SU-DHL-6 (cell line): ENCODE results near the gene GRM6.

Source experiments
- H2AFZ ChIP-seq: fragments of 200-600 bp; sonication (generic); 2 replicates; pipeline ENCODE4 v1.6.1; 2014; ENCODE audit warnings: low read depth, mild to moderate bottlenecking, moderate library complexity, mixed read lengths, antibody characterized with exemption, low read length; ENCODE audit not compliant: severe bottlenecking
- H3F3A ChIP-seq: fragments of 200-600 bp; shearing (Covaris generic); 2 replicates; pipeline ENCODE4 v1.6.0; 2016; ENCODE audit warnings: antibody characterized with exemption, mild to moderate bottlenecking; ENCODE audit not compliant: insufficient read depth
- H3K27ac ChIP-seq: fragments of 200-600 bp; sonication (generic); 2 replicates; pipeline ENCODE4 v1.5.1; 2016; ENCODE audit warnings: low read depth, mild to moderate bottlenecking, low read length, moderate library complexity, mixed read lengths
- H3K27me3 ChIP-seq: fragments of 200-600 bp; sonication (generic), shearing (Covaris generic); 2 replicates; pipeline ENCODE4 v1.6.0; 2014; ENCODE audit warnings: mild to moderate bottlenecking, low read length
- H3K36me3 ChIP-seq: fragments of 200-600 bp; sonication (generic); 2 replicates; pipeline ENCODE4 v1.6.1; 2014; ENCODE audit warnings: mild to moderate bottlenecking, low read length, mixed read lengths
- H3K4me2 ChIP-seq: fragments of 300-600, 200-600 bp; shearing (Covaris generic), sonication (generic); 2 replicates; pipeline ENCODE4 v1.6.0; 2014; ENCODE audit warnings: low read length, low read depth, mild to moderate bottlenecking; ENCODE audit not compliant: poor library complexity, severe bottlenecking
- H3K4me3 ChIP-seq: fragments of 200-600 bp; sonication (generic); 2 replicates; pipeline ENCODE4 v1.5.1; 2014; ENCODE audit warnings: antibody characterized with exemption, low read length, mild to moderate bottlenecking, mixed read lengths; ENCODE audit not compliant: insufficient read depth, poor library complexity, severe bottlenecking
- H3K79me2 ChIP-seq: fragments of 200-600 bp; sonication (generic); 2 replicates; pipeline ENCODE4 v1.6.1; 2014; ENCODE audit warnings: mild to moderate bottlenecking, low read length, moderate library complexity; ENCODE audit not compliant: insufficient read depth
- H3K9ac ChIP-seq: fragments of 200-600 bp; sonication (generic); 2 replicates; pipeline ENCODE4 v1.7.0; 2014; ENCODE audit warnings: mild to moderate bottlenecking, low read length
- H3K9me2 ChIP-seq: fragments of 200-600 bp; sonication (generic); replicated peaks from 2 replicates; pipeline ENCODE4 v1.6.1; 2014; ENCODE audit warnings: low read length; ENCODE audit not compliant: insufficient read depth
- H3K9me3 ChIP-seq: fragments of 200-600 bp; sonication (generic); 2 replicates; pipeline ENCODE4 v1.6.1; 2014; ENCODE audit warnings: low read length, mixed read lengths; ENCODE audit not compliant: insufficient read depth
- H4K20me1 ChIP-seq: fragments of 200-600 bp; sonication (generic); 2 replicates; pipeline ENCODE4 v1.6.1; 2014; ENCODE audit warnings: low read depth, mild to moderate bottlenecking, antibody characterized with exemption, low read length, moderate library complexity, mixed read lengths
- EZH2phosphoT487 ChIP-seq: fragments of 200-600 bp; sonication (generic), shearing (Covaris generic); conservative IDR thresholded peaks from 2 replicates; pipeline ENCODE4 v1.6.1; 2018; ENCODE audit warnings: mild to moderate bottlenecking, antibody characterized with exemption, low read length, moderate library complexity, mixed read lengths
- TF ChIP-seq, protein P1 (sequence below): fragments of 200-600 bp; sonication (generic); IDR thresholded peaks from one replicate; pipeline ENCODE4 v1.5.1; 2017; ENCODE audit warnings: antibody characterized with exemption, mild to moderate bottlenecking, low read length, moderate library complexity; ENCODE audit not compliant: insufficient read depth, poor library complexity, severe bottlenecking

GRM6 gene

DNA sequence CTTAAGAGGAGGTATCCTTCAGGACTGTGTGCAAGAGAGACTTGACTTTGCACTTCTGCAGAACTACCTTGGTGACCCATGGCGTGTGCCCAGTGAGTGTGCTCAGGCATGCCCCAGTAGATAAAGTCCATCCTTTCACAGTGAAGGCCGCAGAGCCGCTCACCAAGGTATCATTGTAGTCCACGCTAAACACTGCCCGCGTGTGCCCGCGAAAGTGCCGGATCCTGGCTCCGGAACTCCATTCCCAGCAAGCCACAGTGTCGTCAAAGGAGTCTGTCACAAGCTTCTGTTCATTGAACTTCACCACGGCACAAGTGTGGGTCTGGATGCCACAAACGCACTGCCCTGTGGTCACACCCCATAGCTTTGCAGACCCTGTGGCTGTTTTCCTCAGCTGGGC lies 3.3 kb upstream of the GRM6 start:
- no peak overlapping the region for H3K9ac ChIP-seq
- H2AFZ ChIP-seq = no peak overlapping the region
- no peak overlapping the region for H3K27ac ChIP-seq
- no peaks in the 10 kb centered on the region for H4K20me1 ChIP-seq
- no peaks in the 10 kb centered on the region for H3K79me2 ChIP-seq
- no peak overlapping the region for H3K4me2 ChIP-seq
- no peak overlapping the region for H3K4me3 ChIP-seq
- H3K27me3 ChIP-seq = no peaks in the 10 kb centered on the region
- TF ChIP-seq, protein P1, sequence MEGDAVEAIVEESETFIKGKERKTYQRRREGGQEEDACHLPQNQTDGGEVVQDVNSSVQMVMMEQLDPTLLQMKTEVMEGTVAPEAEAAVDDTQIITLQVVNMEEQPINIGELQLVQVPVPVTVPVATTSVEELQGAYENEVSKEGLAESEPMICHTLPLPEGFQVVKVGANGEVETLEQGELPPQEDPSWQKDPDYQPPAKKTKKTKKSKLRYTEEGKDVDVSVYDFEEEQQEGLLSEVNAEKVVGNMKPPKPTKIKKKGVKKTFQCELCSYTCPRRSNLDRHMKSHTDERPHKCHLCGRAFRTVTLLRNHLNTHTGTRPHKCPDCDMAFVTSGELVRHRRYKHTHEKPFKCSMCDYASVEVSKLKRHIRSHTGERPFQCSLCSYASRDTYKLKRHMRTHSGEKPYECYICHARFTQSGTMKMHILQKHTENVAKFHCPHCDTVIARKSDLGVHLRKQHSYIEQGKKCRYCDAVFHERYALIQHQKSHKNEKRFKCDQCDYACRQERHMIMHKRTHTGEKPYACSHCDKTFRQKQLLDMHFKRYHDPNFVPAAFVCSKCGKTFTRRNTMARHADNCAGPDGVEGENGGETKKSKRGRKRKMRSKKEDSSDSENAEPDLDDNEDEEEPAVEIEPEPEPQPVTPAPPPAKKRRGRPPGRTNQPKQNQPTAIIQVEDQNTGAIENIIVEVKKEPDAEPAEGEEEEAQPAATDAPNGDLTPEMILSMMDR = no peak
- TF ChIP-seq EZH2phosphoT487 = no peak
- no peaks in the 10 kb centered on the region for H3F3A ChIP-seq
- no peaks in the 10 kb centered on the region for H3K9me2 ChIP-seq
- no peaks in the 10 kb centered on the region for H3K9me3 ChIP-seq
- no peaks in the 10 kb centered on the region for H3K36me3 ChIP-seq

DNA sequence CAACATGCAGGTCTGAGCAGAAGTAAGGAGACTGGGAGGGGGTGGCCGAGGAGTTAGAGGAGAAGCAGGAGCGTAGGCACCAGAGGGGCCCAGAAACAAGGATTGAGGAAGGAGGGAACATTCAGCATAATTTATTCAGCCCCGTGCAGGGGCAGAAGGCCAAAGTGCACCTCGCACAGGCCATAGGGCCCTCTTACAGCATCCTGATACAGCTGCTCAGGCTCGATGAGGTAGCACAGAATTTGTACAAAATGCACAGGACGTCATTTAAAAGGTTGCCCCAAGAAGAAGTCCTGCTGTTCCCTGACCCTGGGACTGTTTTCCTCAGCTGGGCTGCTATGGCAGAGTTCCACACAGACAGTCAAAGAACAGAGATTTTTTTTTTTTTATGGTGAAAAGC lies 2.1 kb upstream of the GRM6 start:
- H3F3A ChIP-seq = no peaks in the 10 kb centered on the region
- H4K20me1 ChIP-seq = no peaks in the 10 kb centered on the region
- H3K9ac ChIP-seq = no peak overlapping the region
- TF ChIP-seq, protein P1 = no peak
- no peak for TF ChIP-seq EZH2phosphoT487
- no peaks in the 10 kb centered on the region for H3K9me3 ChIP-seq
- H3K9me2 ChIP-seq = no peaks in the 10 kb centered on the region
- H3K4me3 ChIP-seq = no peak overlapping the region
- no peak overlapping the region for H3K27ac ChIP-seq
- H3K79me2 ChIP-seq = no peaks in the 10 kb centered on the region
- H3K36me3 ChIP-seq = no peaks in the 10 kb centered on the region
- H3K27me3 ChIP-seq = no peaks in the 10 kb centered on the region
- no peak overlapping the region for H3K4me2 ChIP-seq
- no peak overlapping the region for H2AFZ ChIP-seq

DNA sequence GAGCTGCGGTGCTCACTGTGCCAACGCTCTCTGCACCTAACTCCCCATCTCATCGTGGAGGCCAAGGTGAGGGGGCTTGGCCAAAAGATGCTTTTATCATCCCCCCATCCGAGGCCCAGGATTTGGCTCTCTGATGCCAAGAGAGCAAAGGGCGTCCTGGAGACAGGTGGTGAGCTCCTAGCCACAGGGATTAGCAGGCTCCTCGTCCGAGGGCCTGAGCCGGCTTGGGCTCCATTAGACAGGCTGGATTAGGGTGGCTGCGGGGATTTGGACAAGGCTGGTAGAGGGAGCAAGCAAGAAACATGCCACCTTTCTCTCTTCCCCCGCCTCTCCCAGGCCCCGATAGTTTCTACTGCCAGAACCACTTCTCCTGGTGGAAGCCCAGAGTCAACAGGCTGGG lies 1.0 kb upstream of the GRM6 start:
- Histone ChIP-seq H3K79me2 (no peaks in the 10 kb centered on the region), H3K4me3 (no peak overlapping the region), H3K36me3 (no peaks in the 10 kb centered on the region), H3K9me2 (no peaks in the 10 kb centered on the region), H4K20me1 (no peaks in the 10 kb centered on the region), H3K27me3 (no peaks in the 10 kb centered on the region), H3K4me2 (no peak overlapping the region), H3K9me3 (no peaks in the 10 kb centered on the region), H3K27ac (no peak overlapping the region), H2AFZ (no peak overlapping the region), H3F3A (no peaks in the 10 kb centered on the region), H3K9ac (no peak overlapping the region)
- TF ChIP-seq, protein P1 = no peak
- TF ChIP-seq EZH2phosphoT487 = no peak

DNA sequence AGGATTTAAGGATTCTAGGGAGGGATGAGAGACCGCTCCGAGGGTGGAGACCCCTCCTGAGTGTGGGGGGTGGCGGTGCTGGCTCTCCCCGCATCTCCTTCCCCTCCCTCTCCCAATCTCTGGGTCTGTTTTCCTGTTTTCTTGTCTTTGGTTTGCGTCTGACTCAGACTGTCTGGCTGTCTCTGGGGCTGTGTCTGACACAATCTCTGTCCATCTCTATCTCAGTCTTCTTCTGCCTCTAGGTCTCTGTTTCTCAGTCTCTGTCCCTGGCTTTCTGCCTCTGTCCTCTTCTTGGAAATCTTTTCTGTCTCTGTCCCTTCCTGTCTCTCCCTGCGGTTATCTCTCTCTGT lies 196 bp upstream of the GRM6 start:
- H3K4me2 ChIP-seq = no peak overlapping the region
- H3K79me2 ChIP-seq = no peaks in the 10 kb centered on the region
- no peaks in the 10 kb centered on the region for H3K9me3 ChIP-seq
- TF ChIP-seq, protein P1 = no peak
- no peak for TF ChIP-seq EZH2phosphoT487
- no peaks in the 10 kb centered on the region for H3F3A ChIP-seq
- no peaks in the 10 kb centered on the region for H3K9me2 ChIP-seq
- H3K27ac ChIP-seq = no peak overlapping the region
- no peaks in the 10 kb centered on the region for H4K20me1 ChIP-seq
- H3K4me3 ChIP-seq = no peak overlapping the region
- H2AFZ ChIP-seq = no peak overlapping the region
- H3K36me3 ChIP-seq = no peaks in the 10 kb centered on the region
- no peaks in the 10 kb centered on the region for H3K27me3 ChIP-seq
- no peak overlapping the region for H3K9ac ChIP-seq
